GM18951 (cell line): ENCODE data around the gene CNBD2.
"Not testable (repeated sequence)": the region's sequence is repeated elsewhere in the genome, so short reads cannot be mapped to it uniquely, and the experiment has no call there.

Experiments used
- POLR2A ChIP-seq: IDR thresholded peaks from 4 replicates; pipeline ENCODE4 v1.6.1; 2011; ENCODE audit warnings: mild to moderate bottlenecking; ENCODE audit not compliant: insufficient read length, insufficient read depth; ENCODE audit errors: extremely low read depth
- in situ Hi-C: fragments of 300-500 bp; cut with MboI; formaldehyde crosslinking; loops from one replicate; pipeline ENCODE4 v1.12.0; 2022; ENCODE audit warnings: low sequenced_read_pairs, mixed read lengths, inconsistent platforms; ENCODE audit not compliant: unreplicated experiment

CNBD2 gene

DNA sequence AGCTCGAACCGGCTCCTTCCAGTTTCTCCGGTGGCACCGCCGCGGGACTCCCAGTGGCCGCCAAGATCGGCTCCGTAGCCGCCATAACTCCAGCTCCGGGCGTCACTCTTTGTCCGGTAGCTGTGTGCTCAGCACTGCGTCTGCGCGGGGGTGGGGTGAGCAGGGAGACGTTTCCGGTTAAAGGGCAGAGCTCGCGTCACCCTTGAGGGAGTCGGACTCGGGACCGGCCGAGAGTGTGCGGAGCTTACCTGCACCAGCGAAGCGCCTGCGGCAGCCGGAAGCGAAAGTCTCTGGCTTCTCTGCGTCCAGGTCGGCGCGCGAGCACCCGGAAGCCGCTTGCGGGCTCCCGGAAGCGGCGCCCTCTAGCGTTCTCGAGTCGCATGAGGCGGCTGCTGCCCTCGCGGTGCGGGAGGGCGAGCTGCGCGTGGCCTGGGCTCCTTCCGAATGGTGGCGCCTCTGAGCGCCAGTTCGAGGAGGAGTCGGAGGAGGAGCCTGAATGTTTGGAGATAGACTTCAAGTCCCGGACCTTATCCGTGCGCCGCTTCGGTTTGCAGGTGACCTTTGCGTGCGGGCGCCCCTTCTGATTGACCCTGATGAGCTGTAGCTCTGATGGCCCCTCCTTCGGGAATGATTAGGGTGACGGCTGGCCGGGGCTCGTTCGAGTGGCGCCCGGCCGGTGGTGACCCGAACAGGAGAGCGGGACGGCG lies 14.0 kb upstream of the CNBD2 start, which contains the start of gene SCAND1:
Gene SCAND1 (minus strand): TSS at position 303 of the 707 bp plus-strand sequence. CDS start 218 bp downstream, at position 85.
- in situ Hi-C loops: no loop called here
- peak; percentile 92 for TF ChIP-seq POLR2A

DNA sequence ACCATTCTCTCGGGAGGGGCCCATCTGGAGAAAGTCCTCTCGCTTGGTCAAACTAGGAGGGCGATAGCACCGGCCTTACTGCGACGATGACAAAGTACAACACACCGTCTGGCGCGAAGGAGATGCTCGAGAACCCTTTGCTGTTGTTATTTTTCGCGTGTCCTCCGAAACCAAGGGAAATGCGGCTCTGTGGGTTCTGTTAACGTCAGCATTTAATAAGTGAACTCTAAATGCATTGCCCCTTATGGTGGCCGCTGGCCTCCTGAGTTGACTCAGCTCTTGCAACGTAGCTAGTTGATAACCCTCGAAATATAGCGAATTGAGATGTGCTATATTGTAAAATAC lies 13.5 kb upstream of the CNBD2 start:
- no peak for TF ChIP-seq POLR2A
- in situ Hi-C loops: no loop called here

DNA sequence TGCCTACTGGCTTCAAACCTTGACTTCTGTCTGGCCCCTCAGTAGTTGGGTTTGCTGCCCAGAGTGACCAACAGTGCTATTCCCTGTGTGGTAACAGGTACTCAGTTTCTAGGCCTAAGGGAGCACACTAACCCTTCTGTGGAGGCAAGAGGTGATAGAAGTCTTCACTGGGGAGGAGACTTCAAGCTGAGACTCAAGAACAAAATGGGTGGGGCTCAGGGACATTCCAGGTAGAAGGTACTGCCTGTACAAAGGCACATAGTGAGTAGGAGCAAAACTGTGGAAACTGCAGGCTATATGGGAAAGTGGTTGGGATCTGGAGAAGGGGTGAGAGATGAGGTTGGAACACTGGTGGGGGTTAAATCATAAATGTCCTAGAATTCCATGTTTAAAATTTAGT lies 11.8 kb upstream of the CNBD2 start:
- in situ Hi-C loops: no loop called here
- TF ChIP-seq POLR2A: no peak

DNA sequence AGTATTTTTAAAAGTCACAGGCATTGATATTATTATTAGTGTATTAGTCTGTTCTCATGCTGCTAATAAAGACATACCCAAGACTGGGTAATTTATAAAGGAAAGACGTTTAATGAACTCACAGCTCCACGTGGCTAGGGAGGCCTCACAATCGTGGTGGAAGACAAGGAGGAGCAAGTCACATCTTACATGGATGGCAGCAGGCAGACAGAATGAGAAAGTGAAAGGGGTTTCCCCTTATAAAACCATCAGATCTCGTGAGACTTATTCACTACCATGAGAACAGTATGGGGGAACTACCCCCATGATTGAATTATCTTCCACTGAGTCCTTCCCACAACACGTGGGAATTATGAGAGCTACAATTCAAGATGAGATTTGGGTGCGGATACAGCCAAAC lies 9.1 kb upstream of the CNBD2 start:
- in situ Hi-C loops: not testable (repeated sequence)

DNA sequence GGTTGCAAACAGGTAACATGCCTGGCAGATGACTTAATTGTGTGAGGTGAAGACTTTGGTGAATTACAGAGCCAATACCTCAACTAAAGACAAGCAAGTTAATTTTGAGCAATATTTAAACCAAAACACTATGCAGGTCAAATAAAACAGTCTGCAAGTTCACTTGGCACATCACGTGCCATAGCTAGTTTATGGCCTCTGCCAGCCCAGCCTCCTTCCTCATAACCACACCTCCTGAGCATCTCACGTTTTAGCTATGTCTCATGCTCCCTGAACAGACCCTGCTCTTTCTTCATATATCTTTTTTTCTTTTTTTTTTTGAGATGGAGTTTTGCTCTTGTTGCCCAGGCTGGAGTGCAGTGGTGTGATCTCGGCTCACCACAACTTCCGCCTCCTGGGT lies 4.5 kb upstream of the CNBD2 start:
- no peak for TF ChIP-seq POLR2A
- in situ Hi-C loops: no loop called here

DNA sequence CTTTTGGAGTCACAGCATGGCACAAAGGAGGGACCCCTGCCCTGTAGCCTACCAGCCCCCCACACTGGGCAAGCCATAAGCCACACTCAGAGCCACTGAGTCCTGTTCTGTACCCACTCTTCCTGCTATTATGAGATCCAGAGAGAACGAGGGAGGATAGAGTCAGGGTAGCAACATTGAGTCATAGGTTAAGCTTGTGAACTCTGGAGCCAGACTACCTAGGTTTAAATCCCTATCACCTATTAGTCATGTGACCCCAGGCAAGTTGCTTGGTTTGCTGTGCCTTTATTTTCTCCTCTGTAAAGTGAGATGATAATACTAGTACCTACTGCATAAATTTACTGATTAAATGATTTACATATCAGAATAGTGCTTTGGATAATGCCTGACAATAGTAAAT lies 540 bp downstream of the CNBD2 start:
- in situ Hi-C loops: no loop called here
- TF ChIP-seq POLR2A: no peak

DNA sequence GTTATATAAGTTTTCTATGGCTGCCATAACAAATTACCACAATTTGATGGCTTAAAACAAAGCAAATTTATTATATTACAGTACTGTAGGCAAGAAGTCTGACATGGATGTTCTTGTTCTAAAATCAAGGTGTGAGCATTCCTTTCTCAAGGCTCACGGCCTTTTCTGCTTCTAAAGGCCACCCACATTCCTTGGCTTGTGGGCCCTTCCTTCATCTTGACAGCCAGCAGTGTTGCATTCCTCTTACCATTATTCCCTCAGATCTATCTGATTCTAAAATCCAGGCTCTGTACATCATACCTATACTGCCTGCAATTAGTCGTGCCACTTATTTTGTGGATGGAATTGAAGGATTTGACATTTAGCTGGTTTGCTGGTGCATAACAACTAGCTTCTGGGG lies 3.6 kb downstream of the CNBD2 start:
- in situ Hi-C loops: no loop called here
- no peak for TF ChIP-seq POLR2A

DNA sequence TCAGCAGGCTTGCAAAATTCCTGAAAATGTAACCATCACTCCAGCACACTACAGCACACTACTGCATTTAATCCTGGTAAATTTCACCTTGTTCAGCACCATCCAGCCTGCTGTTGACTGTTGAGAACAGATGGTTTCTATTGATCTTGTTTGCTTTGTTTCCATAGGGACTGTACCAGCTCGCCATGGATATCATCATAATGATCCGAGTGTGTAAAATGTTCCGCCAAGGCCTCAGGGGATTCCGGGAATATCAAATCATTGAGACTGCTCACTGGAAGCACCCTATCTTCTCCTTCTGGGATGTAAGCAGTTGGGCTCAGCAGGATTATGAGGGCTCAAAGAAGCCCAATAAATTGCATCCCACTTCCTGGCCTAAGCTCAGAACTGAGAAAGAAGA lies 4.1 kb downstream of the CNBD2 start:
- TF ChIP-seq POLR2A: no peak
- in situ Hi-C loops: no loop called here

DNA sequence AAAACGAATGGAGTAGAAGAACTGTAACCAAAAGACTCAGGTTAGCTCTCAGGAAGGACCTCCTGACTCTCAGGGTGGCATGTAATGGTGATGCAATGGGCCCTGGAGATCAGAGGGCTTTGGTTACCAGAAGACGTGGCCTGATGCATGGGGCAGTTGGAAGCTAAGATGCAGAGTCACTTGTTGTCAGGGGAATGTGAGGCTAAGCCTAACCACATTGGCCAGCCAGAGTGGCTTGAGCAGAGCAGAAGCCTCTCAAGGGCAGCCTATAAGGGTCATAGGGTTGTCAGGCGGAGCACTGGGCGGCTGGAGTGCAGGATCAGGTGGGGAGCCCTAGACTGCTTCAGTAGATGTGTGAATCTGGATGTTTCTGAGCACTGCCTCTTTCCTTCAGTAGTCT lies 5.9 kb downstream of the CNBD2 start:
- no peak for TF ChIP-seq POLR2A
- in situ Hi-C loops: no loop called here

DNA sequence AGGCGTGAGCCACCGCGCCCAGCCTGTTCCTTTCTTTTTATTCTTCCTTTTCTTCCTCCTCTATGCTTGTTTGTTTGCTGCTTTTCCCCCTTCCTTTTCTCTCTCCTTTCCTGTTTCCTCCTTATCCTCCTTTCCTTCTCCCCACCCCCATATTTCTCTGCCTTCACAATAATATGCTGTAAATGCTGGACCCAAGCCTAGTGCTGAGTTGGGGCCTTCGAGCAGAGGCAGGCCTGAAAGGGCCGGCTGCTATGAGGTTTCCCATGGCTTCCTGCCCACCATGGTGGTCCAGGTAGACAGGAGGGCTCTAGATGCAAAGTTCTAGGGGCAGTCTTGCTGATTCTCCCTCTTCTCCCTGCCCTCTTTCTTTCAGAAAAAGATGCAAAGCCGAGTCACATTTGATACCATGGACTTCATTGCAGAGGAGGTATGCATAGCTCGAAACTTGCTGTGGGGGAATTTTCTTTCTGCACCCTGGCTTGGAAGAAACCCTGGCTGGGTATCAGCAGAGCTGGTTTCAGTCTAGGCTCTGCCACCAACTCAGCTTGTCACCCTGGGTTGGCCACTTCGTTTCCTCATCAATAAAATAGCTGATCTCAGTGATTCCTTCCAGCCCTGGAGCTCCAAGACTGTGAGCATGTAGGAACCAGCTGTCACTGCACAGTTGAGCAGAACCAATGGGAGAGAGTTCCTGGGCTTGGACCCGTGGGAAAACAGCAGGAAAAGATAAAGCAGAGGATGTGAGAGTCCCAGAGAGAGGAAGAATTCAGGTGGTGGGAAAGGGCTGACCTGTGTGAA lies 7.4 kb downstream of the CNBD2 start:
- in situ Hi-C loops: no loop called here
- TF ChIP-seq POLR2A: no peak

DNA sequence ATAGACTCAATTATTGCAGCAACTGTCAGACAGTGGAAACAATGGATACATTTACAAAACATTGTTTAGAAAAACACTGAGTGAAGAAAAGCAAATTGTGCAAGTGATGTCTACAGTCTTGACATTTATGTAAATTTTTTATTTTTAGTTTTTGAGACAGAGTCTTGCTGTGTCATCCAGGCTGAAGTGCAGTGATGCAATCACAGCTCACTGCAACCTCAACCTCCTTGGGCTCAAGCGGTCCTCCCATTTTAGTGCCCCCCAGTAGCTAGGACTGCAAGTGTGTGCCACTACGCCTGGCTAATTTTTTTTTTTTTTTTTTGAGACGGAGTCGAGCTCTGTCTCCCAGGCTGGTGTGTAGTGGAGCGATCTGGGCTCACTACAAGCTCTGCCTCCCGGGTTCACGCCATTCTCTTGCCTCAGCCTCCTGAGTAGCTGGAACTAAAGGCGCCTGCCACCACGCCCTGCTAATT lies 9.7 kb downstream of the CNBD2 start:
- no peak for TF ChIP-seq POLR2A
- in situ Hi-C loops: no loop called here

DNA sequence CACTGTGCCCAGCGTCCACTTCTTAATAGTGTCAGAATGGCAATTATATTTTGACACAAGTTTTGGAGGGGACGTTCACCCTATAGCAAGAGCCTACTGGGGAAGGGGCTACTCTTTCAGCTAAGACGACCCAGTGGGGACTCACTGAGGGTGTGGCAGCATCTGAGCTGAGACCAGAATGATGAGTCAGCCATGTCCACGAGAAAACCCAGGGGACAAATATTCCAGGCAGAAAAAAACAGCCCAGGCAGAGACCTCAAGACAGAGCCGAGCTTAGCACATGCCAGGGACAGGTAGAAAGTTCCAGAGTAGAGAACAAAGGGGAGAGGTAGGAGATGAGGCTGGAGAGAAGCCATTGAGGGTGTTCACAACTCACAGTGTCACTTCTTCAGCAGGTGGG lies 11.2 kb downstream of the CNBD2 start:
- TF ChIP-seq POLR2A: no peak
- in situ Hi-C loops: no loop called here

DNA sequence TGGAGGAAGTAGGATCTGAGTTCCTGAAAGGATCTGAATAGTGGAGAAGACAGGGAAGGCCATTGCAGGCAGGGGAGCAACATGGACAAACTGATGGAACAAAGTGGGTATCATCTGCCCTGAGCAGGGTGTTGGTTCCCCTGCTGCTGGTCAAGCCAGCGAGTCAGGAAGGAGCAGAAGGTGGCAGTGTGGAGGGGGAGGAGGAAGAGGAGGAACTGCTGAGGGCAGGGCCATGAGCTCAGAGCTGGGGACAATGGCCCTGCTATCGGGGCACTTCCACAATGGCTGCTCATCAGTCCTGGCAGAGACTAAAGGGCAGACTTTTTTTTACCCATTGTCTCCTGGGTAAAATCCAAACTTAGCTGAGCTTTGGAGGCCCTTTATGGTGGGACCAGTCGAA lies 13.6 kb downstream of the CNBD2 start:
- in situ Hi-C loops: no loop called here

DNA sequence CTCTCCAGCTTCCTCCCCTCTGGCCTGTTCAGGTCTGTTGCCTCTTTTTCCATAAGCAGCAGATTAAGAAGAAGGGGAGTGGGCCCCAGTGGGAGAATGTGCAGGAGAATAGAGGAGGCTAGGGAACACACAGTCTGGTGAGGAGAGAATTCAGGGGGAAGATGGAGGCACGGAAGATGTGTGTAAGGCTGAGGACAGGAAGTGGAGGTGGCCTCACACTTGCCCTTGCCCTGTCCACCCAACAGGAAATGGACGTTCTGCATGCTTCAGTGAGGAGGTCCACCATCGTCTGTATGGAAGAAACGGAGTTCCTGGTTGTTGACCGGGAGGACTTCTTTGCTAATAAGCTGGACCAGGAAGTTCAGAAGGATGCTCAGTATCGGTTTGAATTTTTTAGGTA lies 16.0 kb downstream of the CNBD2 start:
- TF ChIP-seq POLR2A: no peak
- in situ Hi-C loops: no loop called here

More for the DNA sequence above, 13.6 kb downstream of the CNBD2 start:
- TF ChIP-seq POLR2A: no peak
